ENCODE data around the gene DAAM1.

The DAAM1 gene

GRCh38 chr14:59187802-59188460 lies 536 bp upstream of the DAAM1 start:
- no peak for FAIRE-seq

- no peak for FAIRE-seq
These were observed 771 bp downstream of the DAAM1 start for GRCh38 chr14:59189091-59189785.

- FAIRE-seq = no peak
These were observed 1.4 kb downstream of the DAAM1 start for GRCh38 chr14:59189786-59190368.

GRCh38 chr14:59190372-59190771 lies 1.9 kb downstream of the DAAM1 start:
- no peak for FAIRE-seq

GRCh38 chr14:59195912-59196311 lies 7.4 kb downstream of the DAAM1 start:
- FAIRE-seq = no peak

GRCh38 chr14:59197695-59198262 lies 9.3 kb downstream of the DAAM1 start:
- FAIRE-seq = no peak

- no peak for FAIRE-seq
These were observed 10.7 kb downstream of the DAAM1 start for GRCh38 chr14:59199205-59199604.

GRCh38 chr14:59199614-59200013 lies 11.1 kb downstream of the DAAM1 start:
- no peak for FAIRE-seq

- no peak for FAIRE-seq
These were observed 11.7 kb downstream of the DAAM1 start for GRCh38 chr14:59200195-59200594.

GRCh38 chr14:59202031-59202430 lies 13.6 kb downstream of the DAAM1 start:
- no peak for FAIRE-seq

GRCh38 chr14:59204305-59204704 lies 15.8 kb downstream of the DAAM1 start:
- FAIRE-seq = no peak

GRCh38 chr14:59206892-59207291 lies 18.4 kb downstream of the DAAM1 start:
- FAIRE-seq = no peak

GRCh38 chr14:59207506-59207933 lies 19.1 kb downstream of the DAAM1 start:
- FAIRE-seq = no peak

- FAIRE-seq = no peak
These were observed 19.9 kb downstream of the DAAM1 start for GRCh38 chr14:59208224-59208814.

- FAIRE-seq = no peak
These were observed 20.5 kb downstream of the DAAM1 start for GRCh38 chr14:59208954-59209353.

GRCh38 chr14:59210621-59211020 lies 22.2 kb downstream of the DAAM1 start:
- no peak for FAIRE-seq

GRCh38 chr14:59213368-59214315 lies 25.2 kb downstream of the DAAM1 start:
- no peak for FAIRE-seq

- FAIRE-seq = no peak
These were observed 26.3 kb downstream of the DAAM1 start for GRCh38 chr14:59214702-59215302.

GRCh38 chr14:59215322-59215721 lies 26.9 kb downstream of the DAAM1 start:
- no peak for FAIRE-seq

GRCh38 chr14:59215757-59216156 lies 27.3 kb downstream of the DAAM1 start:
- FAIRE-seq = no peak

GRCh38 chr14:59217011-59217410 lies 28.5 kb downstream of the DAAM1 start:
- no peak for FAIRE-seq

GRCh38 chr14:59221568-59221967 lies 33.1 kb downstream of the DAAM1 start:
- FAIRE-seq = no peak

Data from islet of Langerhans (tissue), 1 donor.